IMR-90 (cell line): ENCODE data around the gene PANX1. TPM values are rescaled to one million over a fixed set of nuclear protein-coding genes. Genes with fewer than 3 reads are reported as not detected.

Experiments used
- ATAC-seq: fragments of 200-7000 bp; cut with Tn5 transposase; 2 replicates; pipeline ENCODE4 v1.9.1; 2020; ENCODE audit warnings: low read depth, mild to moderate bottlenecking, moderate library complexity
- BruUV-seq: library from RNA; stranded (reverse); fragments of 400-500 nt; replicated peaks from 2 replicates; lab custom pipeline; 2021; lab: Mats Ljungman, UMichigan
- CTCF ChIA-PET: fragments of 300-600 bp; formaldehyde crosslinking; extraction: SDS; loops from one replicate; lab custom pipeline; 2021; ENCODE audit warnings: antibody characterized with exemption; lab: Yijun Ruan, JAX
- POLR2A ChIA-PET: fragments of 300-600 bp; sonication (Branson Sonifier 250); formaldehyde crosslinking; loops from one replicate; lab custom pipeline; 2022; ENCODE audit warnings: antibody characterized with exemption; ENCODE audit not compliant: unreplicated experiment; lab: Charles Lee
- DNase-seq: peaks from one replicate; pipeline ENCODE4 v3.0.0; 2013
- H2AFZ ChIP-seq: replicated peaks from 2 replicates; pipeline ENCODE3; 2013; ENCODE audit warnings: low read length, mild to moderate bottlenecking; ENCODE audit not compliant: poor library complexity
- H2AK5ac ChIP-seq: 2 replicates; pipeline ENCODE4 v1.6.1; 2013; ENCODE audit warnings: low read depth, low read length, inconsistent platforms
- H2AK9ac ChIP-seq: replicated peaks from 2 replicates; pipeline ENCODE3; 2013; ENCODE audit warnings: mild to moderate bottlenecking, low read depth, low read length, moderate library complexity; ENCODE audit not compliant: poor library complexity
- H2BK120ac ChIP-seq: 2 replicates; pipeline ENCODE4 v1.6.1; 2013; ENCODE audit warnings: low read depth, low read length, inconsistent platforms
- H2BK15ac ChIP-seq: 3 replicates; pipeline ENCODE4 v1.6.1; 2013; ENCODE audit warnings: low read depth, low read length, inconsistent platforms
- H2BK20ac ChIP-seq: 2 replicates; pipeline ENCODE4 v1.6.1; 2013; ENCODE audit warnings: low read depth, mild to moderate bottlenecking, inconsistent platforms, low read length, moderate library complexity
- H2BK5ac ChIP-seq: 2 replicates; pipeline ENCODE4 v1.6.1; 2013; ENCODE audit warnings: mild to moderate bottlenecking, low read depth, low read length, inconsistent platforms; ENCODE audit not compliant: poor library complexity, severe bottlenecking
- H3K14ac ChIP-seq: replicated peaks from 2 replicates; pipeline ENCODE4 v1.6.1; 2013; ENCODE audit warnings: low read depth, low read length, inconsistent platforms
- H3K18ac ChIP-seq: 2 replicates; pipeline ENCODE4 v1.6.1; 2013; ENCODE audit warnings: low read depth, low read length, control low read depth
- H3K23ac ChIP-seq: 2 replicates; pipeline ENCODE4 v1.6.1; 2013; ENCODE audit warnings: low read depth, low read length, inconsistent platforms
- H3K27ac ChIP-seq: 2 replicates; pipeline ENCODE4 v1.5.1; 2013; ENCODE audit warnings: mild to moderate bottlenecking, control low read depth, low read length; ENCODE audit not compliant: insufficient read depth
- H3K27me3 ChIP-seq: 2 replicates; pipeline ENCODE4 v1.6.1; 2013; ENCODE audit warnings: low read length; ENCODE audit not compliant: control insufficient read depth, insufficient read depth
- H3K36me3 ChIP-seq: 2 replicates; pipeline ENCODE4 v1.6.1; 2013; ENCODE audit warnings: low read length, mixed read lengths; ENCODE audit not compliant: control insufficient read depth, insufficient read depth
- H3K4ac ChIP-seq: 2 replicates; pipeline ENCODE4 v1.6.1; 2013; ENCODE audit warnings: low read depth, low read length, inconsistent platforms
- H3K4me1 ChIP-seq: 2 replicates; pipeline ENCODE4 v1.6.1; 2013; ENCODE audit warnings: low read length, mixed read lengths; ENCODE audit not compliant: control insufficient read depth, insufficient read depth
- H3K4me2 ChIP-seq: 2 replicates; pipeline ENCODE4 v1.6.1; 2013; ENCODE audit warnings: low read depth, mild to moderate bottlenecking, control low read depth, low read length, moderate library complexity
- H3K4me3 ChIP-seq: 2 replicates; pipeline ENCODE4 v1.5.1; 2013; ENCODE audit warnings: low read depth, mild to moderate bottlenecking, control low read depth, low read length, moderate library complexity; ENCODE audit not compliant: insufficient read depth
- H3K56ac ChIP-seq: 2 replicates; pipeline ENCODE4 v1.6.1; 2013; ENCODE audit warnings: low read length, inconsistent platforms; ENCODE audit not compliant: insufficient read depth; ENCODE audit errors: extremely low read depth
- H3K79me1 ChIP-seq, 2 experiments: 2 replicates each; pipeline ENCODE4 v1.6.1; 2013; ENCODE audit warnings: low read length in 2 of 2, inconsistent platforms in 1 of 2, low read depth in 1 of 2
- H3K9ac ChIP-seq: 2 replicates; pipeline ENCODE4 v1.6.1; 2013; ENCODE audit warnings: low read depth, low read length, control low read depth
- H3K9me1 ChIP-seq: 2 replicates; pipeline ENCODE4 v1.6.1; 2013; ENCODE audit warnings: low read length, inconsistent platforms; ENCODE audit not compliant: insufficient read depth
- H3K9me3 ChIP-seq: 2 replicates; pipeline ENCODE4 v1.6.1; 2013; ENCODE audit warnings: low read length; ENCODE audit not compliant: control insufficient read depth, insufficient read depth
- H4K20me1 ChIP-seq: 2 replicates; pipeline ENCODE4 v1.6.1; 2013; ENCODE audit warnings: low read length, inconsistent platforms; ENCODE audit not compliant: insufficient read depth
- H4K5ac ChIP-seq: 2 replicates; pipeline ENCODE4 v1.6.1; 2013; ENCODE audit warnings: mild to moderate bottlenecking, low read depth, low read length, control low read depth
- H4K8ac ChIP-seq, 2 experiments: 2 replicates each; pipeline ENCODE4 v1.6.1; 2013; ENCODE audit warnings: low read depth in 2 of 2, low read length in 2 of 2, control low read depth in 1 of 2, inconsistent platforms in 1 of 2
- H4K91ac ChIP-seq: 2 replicates; pipeline ENCODE4 v1.6.1; 2013; ENCODE audit warnings: low read depth, low read length, inconsistent platforms; ENCODE audit not compliant: insufficient read depth
- CEBPB ChIP-seq: IDR thresholded peaks from 2 replicates; pipeline ENCODE4 v1.6.1; 2012; ENCODE audit warnings: low read depth, low read length, improper control_type of control experiment
- CTCF ChIP-seq: conservative IDR thresholded peaks from 2 replicates; pipeline ENCODE4 v1.5.1; 2012; ENCODE audit warnings: mild to moderate bottlenecking, low read depth, low read length, improper control_type of control experiment
- WGBS, 2 experiments: methylation state at CpG; one replicate each; pipeline versions ENCODE4 v1.1.5 to v1.1.7; 2013; ENCODE audit warnings: missing lambda C conversion rate in 2 of 2; ENCODE audit not compliant: insufficient read length in 1 of 2; ENCODE audit errors: extremely low coverage in 2 of 2; 5-methylcytosine and 5-hydroxymethylcytosine counted together
- dilution Hi-C: fragments of 300-500 bp; cut with HindIII; formaldehyde crosslinking; loops from one replicate; pipeline ENCODE4 v1.14.3; 2018; ENCODE audit warnings: low sequenced_read_pairs; ENCODE audit not compliant: unreplicated experiment
- in situ Hi-C: fragments of 300-500 bp; cut with MboI; formaldehyde crosslinking; loops from 3 replicates; pipeline ENCODE4 v1.14.3; 2019; ENCODE audit warnings: low sequenced_read_pairs, inconsistent platforms, mixed read lengths
- intact Hi-C: fragments of 100-400 bp; cut with micrococcal nuclease; formaldehyde crosslinking; loops from 2 replicates; pipeline ENCODE4 v1.10.0; 2022
- polyA plus RNA-seq, 3 experiments: library from polyadenylated mRNA; depleted of rRNA; stranded (reverse); fragments of >200 nt; gene quantifications; 2 replicates each; pipeline ENCODE4 v1.2.3, GENCODE V29; 2012; ENCODE audit warnings: low replicate concordance in 1 of 3
- total RNA-seq: library from RNA; depleted of rRNA; stranded (reverse); fragments of >200 nt; gene quantifications from 2 replicates; pipeline ENCODE4 v1.2.3, GENCODE V29; 2012

The PANX1 gene
- total and polyA plus RNA-seq, 2 of the 4 experiments (the other 2 are of a cell fraction) = 29.8 to 70.8 TPM

DNA sequence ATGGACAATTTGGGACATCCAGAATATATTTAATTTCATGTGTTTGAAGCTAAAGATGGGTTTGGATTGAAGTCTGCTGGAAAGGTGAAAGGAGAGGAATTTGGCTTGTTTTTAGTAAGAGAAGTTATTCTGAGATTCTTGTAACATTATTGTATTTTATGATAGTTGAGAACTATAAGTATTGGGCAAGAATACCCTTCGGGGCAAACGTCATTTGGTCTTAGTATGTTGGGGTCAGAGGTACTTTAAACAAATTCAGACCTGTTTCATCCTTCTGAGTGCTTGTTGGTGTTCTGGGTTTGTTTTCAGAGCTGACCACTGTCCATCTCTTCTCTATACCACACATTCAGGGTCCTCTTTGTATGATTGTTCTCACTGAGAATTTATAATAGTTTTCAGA, 19.5 kb downstream of the PANX1 start:
- Histone ChIP-seq H3K36me3 (no peaks in the 10 kb centered on the region), H4K8ac (no peak overlapping the region), H3K4ac (no peak overlapping the region), H2BK120ac (no peak overlapping the region), H2AK9ac (no peak overlapping the region), H3K14ac (no peak overlapping the region), H2AK5ac (no peak overlapping the region), H3K79me1 (peaks cover 59 to 91% of the 10 kb centered on the region in 2 experiments), H2BK15ac (no peak overlapping the region), H3K9ac (no peak overlapping the region), H3K18ac (no peak overlapping the region), H3K4me2 (no peak overlapping the region), H3K9me1 (peaks cover 47% of the 10 kb centered on the region), H3K27me3 (no peaks in the 10 kb centered on the region), H4K5ac (no peak overlapping the region), H3K56ac (no peak overlapping the region), H2AFZ (no peak overlapping the region), H4K91ac (no peak overlapping the region), H3K9me3 (no peaks in the 10 kb centered on the region), H3K27ac (no peak overlapping the region), H3K23ac (no peak overlapping the region), H3K4me3 (no peak overlapping the region), H2BK5ac (no peak overlapping the region), H2BK20ac (no peak overlapping the region), H3K4me1 (peaks cover 38% of the 10 kb centered on the region), H4K20me1 (peaks cover 80% of the 10 kb centered on the region)
- no peak for DNase-seq
- CTCF ChIA-PET = no interaction called here
- TF ChIP-seq CTCF (no peak), CEBPB (peak; percentile 73)
- dilution Hi-C loops = no loop called here
- no TSS peak for BruUV-seq
- in situ Hi-C loops = loop anchor here (25.0 kb wide), 3 partner anchors 614 to 1136 kb away; partner anchors contain the start of gene AMOTL1
- intact Hi-C loops = no loop called here
- WGBS, 2 experiments = no CpG with 5 or more reads among the region's 2 CpGs
- POLR2A ChIA-PET = no interaction called here
- no peak for ATAC-seq
